IMR-90 (cell line): Measurements from ENCODE around the gene WDR70. TPM values are rescaled to one million over a fixed set of nuclear protein-coding genes. Genes with fewer than 3 reads are reported as not detected.

Experiments
- ATAC-seq: fragments of 200-7000 bp; cut with Tn5 transposase; 2 replicates; pipeline ENCODE4 v1.9.1; 2020; ENCODE audit warnings: low read depth, mild to moderate bottlenecking, moderate library complexity
- BruUV-seq: library from RNA; stranded (reverse); fragments of 400-500 nt; replicated peaks from 2 replicates; lab custom pipeline; 2021; lab: Mats Ljungman, UMichigan
- CTCF ChIA-PET: fragments of 300-600 bp; formaldehyde crosslinking; extraction: SDS; loops from one replicate; lab custom pipeline; 2021; ENCODE audit warnings: antibody characterized with exemption; lab: Yijun Ruan, JAX
- POLR2A ChIA-PET: fragments of 300-600 bp; sonication (Branson Sonifier 250); formaldehyde crosslinking; loops from one replicate; lab custom pipeline; 2022; ENCODE audit warnings: antibody characterized with exemption; ENCODE audit not compliant: unreplicated experiment; lab: Charles Lee
- DNase-seq: peaks from one replicate; pipeline ENCODE4 v3.0.0; 2013
- H2AFZ ChIP-seq: replicated peaks from 2 replicates; pipeline ENCODE3; 2013; ENCODE audit warnings: low read length, mild to moderate bottlenecking; ENCODE audit not compliant: poor library complexity
- H2AK5ac ChIP-seq: 2 replicates; pipeline ENCODE4 v1.6.1; 2013; ENCODE audit warnings: low read depth, low read length, inconsistent platforms
- H2AK9ac ChIP-seq: replicated peaks from 2 replicates; pipeline ENCODE3; 2013; ENCODE audit warnings: mild to moderate bottlenecking, low read depth, low read length, moderate library complexity; ENCODE audit not compliant: poor library complexity
- H2BK120ac ChIP-seq: 2 replicates; pipeline ENCODE4 v1.6.1; 2013; ENCODE audit warnings: low read depth, low read length, inconsistent platforms
- H2BK15ac ChIP-seq: 3 replicates; pipeline ENCODE4 v1.6.1; 2013; ENCODE audit warnings: low read depth, low read length, inconsistent platforms
- H2BK20ac ChIP-seq: 2 replicates; pipeline ENCODE4 v1.6.1; 2013; ENCODE audit warnings: low read depth, mild to moderate bottlenecking, inconsistent platforms, low read length, moderate library complexity
- H2BK5ac ChIP-seq: 2 replicates; pipeline ENCODE4 v1.6.1; 2013; ENCODE audit warnings: mild to moderate bottlenecking, low read depth, low read length, inconsistent platforms; ENCODE audit not compliant: poor library complexity, severe bottlenecking
- H3K14ac ChIP-seq: replicated peaks from 2 replicates; pipeline ENCODE4 v1.6.1; 2013; ENCODE audit warnings: low read depth, low read length, inconsistent platforms
- H3K18ac ChIP-seq: 2 replicates; pipeline ENCODE4 v1.6.1; 2013; ENCODE audit warnings: low read depth, low read length, control low read depth
- H3K23ac ChIP-seq: 2 replicates; pipeline ENCODE4 v1.6.1; 2013; ENCODE audit warnings: low read depth, low read length, inconsistent platforms
- H3K27ac ChIP-seq: 2 replicates; pipeline ENCODE4 v1.5.1; 2013; ENCODE audit warnings: mild to moderate bottlenecking, control low read depth, low read length; ENCODE audit not compliant: insufficient read depth
- H3K27me3 ChIP-seq: 2 replicates; pipeline ENCODE4 v1.6.1; 2013; ENCODE audit warnings: low read length; ENCODE audit not compliant: control insufficient read depth, insufficient read depth
- H3K36me3 ChIP-seq: 2 replicates; pipeline ENCODE4 v1.6.1; 2013; ENCODE audit warnings: low read length, mixed read lengths; ENCODE audit not compliant: control insufficient read depth, insufficient read depth
- H3K4ac ChIP-seq: 2 replicates; pipeline ENCODE4 v1.6.1; 2013; ENCODE audit warnings: low read depth, low read length, inconsistent platforms
- H3K4me1 ChIP-seq: 2 replicates; pipeline ENCODE4 v1.6.1; 2013; ENCODE audit warnings: low read length, mixed read lengths; ENCODE audit not compliant: control insufficient read depth, insufficient read depth
- H3K4me2 ChIP-seq: 2 replicates; pipeline ENCODE4 v1.6.1; 2013; ENCODE audit warnings: low read depth, mild to moderate bottlenecking, control low read depth, low read length, moderate library complexity
- H3K4me3 ChIP-seq: 2 replicates; pipeline ENCODE4 v1.5.1; 2013; ENCODE audit warnings: low read depth, mild to moderate bottlenecking, control low read depth, low read length, moderate library complexity; ENCODE audit not compliant: insufficient read depth
- H3K56ac ChIP-seq: 2 replicates; pipeline ENCODE4 v1.6.1; 2013; ENCODE audit warnings: low read length, inconsistent platforms; ENCODE audit not compliant: insufficient read depth; ENCODE audit errors: extremely low read depth
- H3K79me1 ChIP-seq, 2 experiments: 2 replicates each; pipeline ENCODE4 v1.6.1; 2013; ENCODE audit warnings: low read length in 2 of 2, inconsistent platforms in 1 of 2, low read depth in 1 of 2
- H3K9ac ChIP-seq: 2 replicates; pipeline ENCODE4 v1.6.1; 2013; ENCODE audit warnings: low read depth, low read length, control low read depth
- H3K9me1 ChIP-seq: 2 replicates; pipeline ENCODE4 v1.6.1; 2013; ENCODE audit warnings: low read length, inconsistent platforms; ENCODE audit not compliant: insufficient read depth
- H3K9me3 ChIP-seq: 2 replicates; pipeline ENCODE4 v1.6.1; 2013; ENCODE audit warnings: low read length; ENCODE audit not compliant: control insufficient read depth, insufficient read depth
- H4K20me1 ChIP-seq: 2 replicates; pipeline ENCODE4 v1.6.1; 2013; ENCODE audit warnings: low read length, inconsistent platforms; ENCODE audit not compliant: insufficient read depth
- H4K5ac ChIP-seq: 2 replicates; pipeline ENCODE4 v1.6.1; 2013; ENCODE audit warnings: mild to moderate bottlenecking, low read depth, low read length, control low read depth
- H4K8ac ChIP-seq, 2 experiments: 2 replicates each; pipeline ENCODE4 v1.6.1; 2013; ENCODE audit warnings: low read depth in 2 of 2, low read length in 2 of 2, control low read depth in 1 of 2, inconsistent platforms in 1 of 2
- H4K91ac ChIP-seq: 2 replicates; pipeline ENCODE4 v1.6.1; 2013; ENCODE audit warnings: low read depth, low read length, inconsistent platforms; ENCODE audit not compliant: insufficient read depth
- CEBPB ChIP-seq: IDR thresholded peaks from 2 replicates; pipeline ENCODE4 v1.6.1; 2012; ENCODE audit warnings: low read depth, low read length, improper control_type of control experiment
- CHD1 ChIP-seq: IDR thresholded peaks from 2 replicates; pipeline ENCODE4 v1.6.1; 2012; ENCODE audit warnings: low read depth, low read length, improper control_type of control experiment
- CTCF ChIP-seq: conservative IDR thresholded peaks from 2 replicates; pipeline ENCODE4 v1.5.1; 2012; ENCODE audit warnings: mild to moderate bottlenecking, low read depth, low read length, improper control_type of control experiment
- ELK1 ChIP-seq: fragments of 150-350 bp; IDR thresholded peaks from 2 replicates; pipeline ENCODE4 v1.6.1; 2016; ENCODE audit warnings: low read depth, mild to moderate bottlenecking, low read length, moderate library complexity, borderline replicate concordance
- FOS ChIP-seq: fragments of 150-350 bp; IDR thresholded peaks from 2 replicates; pipeline ENCODE4 v1.6.1; 2016; ENCODE audit warnings: low read depth, low read length
- MAFK ChIP-seq: IDR thresholded peaks from 2 replicates; pipeline ENCODE4 v1.6.1; 2012; ENCODE audit warnings: low read depth, low read length, improper control_type of control experiment
- MAZ ChIP-seq: IDR thresholded peaks from 2 replicates; pipeline ENCODE4 v1.6.1; 2012; ENCODE audit warnings: low read depth, mild to moderate bottlenecking, low read length, improper control_type of control experiment, moderate library complexity, borderline replicate concordance
- MXI1 ChIP-seq: IDR thresholded peaks from 2 replicates; pipeline ENCODE4 v1.6.1; 2012; ENCODE audit warnings: low read depth, mild to moderate bottlenecking, low read length, moderate library complexity, borderline replicate concordance
- NFE2L2 ChIP-seq: fragments of 150-350 bp; IDR thresholded peaks from 2 replicates; pipeline ENCODE4 v1.6.1; 2016; ENCODE audit warnings: low read depth, mild to moderate bottlenecking, low read length
- POLR2A ChIP-seq: IDR thresholded peaks from 2 replicates; pipeline ENCODE4 v1.6.1; 2012; ENCODE audit warnings: mild to moderate bottlenecking, low read depth, low read length
- RAD21 ChIP-seq: IDR thresholded peaks from 2 replicates; pipeline ENCODE4 v1.6.1; 2012; ENCODE audit warnings: low read length, improper control_type of control experiment
- RCOR1 ChIP-seq: IDR thresholded peaks from 2 replicates; pipeline ENCODE4 v1.6.1; 2012; ENCODE audit warnings: mild to moderate bottlenecking, low read length, improper control_type of control experiment; ENCODE audit not compliant: insufficient replicate concordance
- RFX5 ChIP-seq: IDR thresholded peaks from 2 replicates; pipeline ENCODE4 v1.8.0; 2012; ENCODE audit warnings: low read depth, mild to moderate bottlenecking, low read length, moderate library complexity
- SMC3 ChIP-seq: fragments of 150-350 bp; IDR thresholded peaks from 2 replicates; pipeline ENCODE4 v1.6.1; 2016; ENCODE audit warnings: low read depth, mild to moderate bottlenecking, antibody characterized with exemption, low read length, moderate library complexity
- USF2 ChIP-seq: fragments of 150-350 bp; IDR thresholded peaks from 2 replicates; pipeline ENCODE4 v1.6.1; 2017; ENCODE audit warnings: mild to moderate bottlenecking, antibody characterized with exemption, low read length, low read depth
- WGBS, 2 experiments: methylation state at CpG; one replicate each; pipeline versions ENCODE4 v1.1.5 to v1.1.7; 2013; ENCODE audit warnings: missing lambda C conversion rate in 2 of 2; ENCODE audit not compliant: insufficient read length in 1 of 2; ENCODE audit errors: extremely low coverage in 2 of 2; 5-methylcytosine and 5-hydroxymethylcytosine counted together
- dilution Hi-C: fragments of 300-500 bp; cut with HindIII; formaldehyde crosslinking; loops from one replicate; pipeline ENCODE4 v1.14.3; 2018; ENCODE audit warnings: low sequenced_read_pairs; ENCODE audit not compliant: unreplicated experiment
- in situ Hi-C: fragments of 300-500 bp; cut with MboI; formaldehyde crosslinking; loops from 3 replicates; pipeline ENCODE4 v1.14.3; 2019; ENCODE audit warnings: low sequenced_read_pairs, inconsistent platforms, mixed read lengths
- intact Hi-C: fragments of 100-400 bp; cut with micrococcal nuclease; formaldehyde crosslinking; loops from 2 replicates; pipeline ENCODE4 v1.10.0; 2022
- polyA plus RNA-seq, 3 experiments: library from polyadenylated mRNA; depleted of rRNA; stranded (reverse); fragments of >200 nt; gene quantifications; 2 replicates each; pipeline ENCODE4 v1.2.3, GENCODE V29; 2012; ENCODE audit warnings: low replicate concordance in 1 of 3
- total RNA-seq: library from RNA; depleted of rRNA; stranded (reverse); fragments of >200 nt; gene quantifications from 2 replicates; pipeline ENCODE4 v1.2.3, GENCODE V29; 2012

The WDR70 gene
- total and polyA plus RNA-seq, 2 of the 4 experiments (the other 2 are of a cell fraction) = 16.7 to 29.9 TPM

- no peaks in the 10 kb centered on the region for H3K27me3 ChIP-seq
- no peaks in the 10 kb centered on the region; the same call in 1 of the 2 replicates for H3K9me1 ChIP-seq
- intact Hi-C loops (no loop called here), dilution Hi-C loops (no loop called here), in situ Hi-C loops (no loop called here)
- H3K14ac ChIP-seq = peak overlapping the region; percentile 48; the same call in 1 of the 2 replicates
- H2AFZ ChIP-seq = no peak overlapping the region
- H3K9me3 ChIP-seq = no peaks in the 10 kb centered on the region
- H3K4me3 ChIP-seq = no peak overlapping the region
- no peak overlapping the region for H2BK15ac ChIP-seq
- 0 out of 4 replicates have a peak overlapping the region, but pooled peaks of 1 of the 2 experiments have one; percentile 19 for H4K8ac ChIP-seq
- no peak for ATAC-seq
- no peak overlapping the region for H3K56ac ChIP-seq
- ChIA-PET POLR2A (no interaction called here), CTCF (no interaction called here)
- no peak overlapping the region for H4K91ac ChIP-seq
- H2BK120ac ChIP-seq = peak overlapping the region; percentile 49; the same call in 1 of the 2 replicates
- no peak overlapping the region for H2BK5ac ChIP-seq
- no peaks in the 10 kb centered on the region for H3K79me1 ChIP-seq
- no peak overlapping the region for H3K18ac ChIP-seq
- H3K23ac ChIP-seq = no peak overlapping the region
- no peak overlapping the region for H4K5ac ChIP-seq
- no peak overlapping the region for H2AK5ac ChIP-seq
- peaks cover 2% of the 10 kb centered on the region for H3K4me1 ChIP-seq
- WGBS, 2 experiments = 100% methylated on average over 2 of the region's 15 CpGs; no CpG with 5 or more reads in 1 of the 2 experiments
- no peak overlapping the region for H2AK9ac ChIP-seq
- no peaks in the 10 kb centered on the region for H3K36me3 ChIP-seq
- H3K9ac ChIP-seq = no peak overlapping the region
- no peaks in the 10 kb centered on the region for H4K20me1 ChIP-seq
- H3K27ac ChIP-seq = no peak overlapping the region
- peak overlapping the region; percentile 64 for H3K4ac ChIP-seq
- peak; percentile 48 for DNase-seq
- no TSS peak for BruUV-seq
- no peak overlapping the region for H3K4me2 ChIP-seq
- 0 out of 2 replicates have a peak overlapping the region, but pooled peaks have one; percentile 56 for H2BK20ac ChIP-seq
- TF ChIP-seq CTCF (no peak), RAD21 (no peak), MAFK (no peak), CHD1 (no peak), FOS (no peak), ELK1 (no peak), RCOR1 (no peak), POLR2A (no peak), MXI1 (no peak), NFE2L2 (no peak), CEBPB (no peak), RFX5 (no peak), MAZ (no peak), USF2 (no peak), SMC3 (no peak)
These were observed 398.5 kb downstream of the WDR70 start for GRCh38 chr5:37777432-37778130.
